Smooth muscle cell of the brain vasculature (primary cell): Measurements from ENCODE around the gene GALNT6.

Experiments
- DNase-seq: peaks from one replicate; pipeline ENCODE4 v3.0.0-alpha.2; 2012; ENCODE audit warnings: low read depth, low spot score

GALNT6 gene, protein sequence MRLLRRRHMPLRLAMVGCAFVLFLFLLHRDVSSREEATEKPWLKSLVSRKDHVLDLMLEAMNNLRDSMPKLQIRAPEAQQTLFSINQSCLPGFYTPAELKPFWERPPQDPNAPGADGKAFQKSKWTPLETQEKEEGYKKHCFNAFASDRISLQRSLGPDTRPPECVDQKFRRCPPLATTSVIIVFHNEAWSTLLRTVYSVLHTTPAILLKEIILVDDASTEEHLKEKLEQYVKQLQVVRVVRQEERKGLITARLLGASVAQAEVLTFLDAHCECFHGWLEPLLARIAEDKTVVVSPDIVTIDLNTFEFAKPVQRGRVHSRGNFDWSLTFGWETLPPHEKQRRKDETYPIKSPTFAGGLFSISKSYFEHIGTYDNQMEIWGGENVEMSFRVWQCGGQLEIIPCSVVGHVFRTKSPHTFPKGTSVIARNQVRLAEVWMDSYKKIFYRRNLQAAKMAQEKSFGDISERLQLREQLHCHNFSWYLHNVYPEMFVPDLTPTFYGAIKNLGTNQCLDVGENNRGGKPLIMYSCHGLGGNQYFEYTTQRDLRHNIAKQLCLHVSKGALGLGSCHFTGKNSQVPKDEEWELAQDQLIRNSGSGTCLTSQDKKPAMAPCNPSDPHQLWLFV

GRCh38 chr12:51391283-51392123 is at the start of gene GALNT6:
TSS of gene GALNT6 (minus strand) at chr12:51391406. CDS start at chr12:51379781, 11,625 bp downstream.
- no peak for DNase-seq

DNA sequence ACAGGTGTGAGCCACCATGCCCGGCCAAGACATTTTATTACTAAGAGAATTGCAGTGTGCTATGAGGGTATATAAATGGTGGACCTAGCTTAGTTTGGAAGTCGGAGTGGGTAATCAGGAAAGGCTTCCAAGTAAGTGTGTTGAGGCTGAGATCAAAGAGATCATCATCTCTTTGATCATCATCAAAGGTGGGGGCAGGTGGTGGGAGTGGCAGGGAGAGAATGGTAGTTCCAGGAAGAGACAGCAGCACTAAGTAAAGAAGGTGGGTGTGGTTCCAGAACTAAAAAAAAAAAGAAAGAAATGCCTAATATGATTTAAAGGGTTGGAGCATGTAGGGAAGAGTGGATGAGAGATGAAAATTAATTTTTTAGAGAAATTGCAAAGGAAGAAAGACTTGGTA is 48.1 kb upstream of the GALNT6 start:
- DNase-seq = no peak

- DNase-seq = no peak
These were observed 46.2 kb upstream of the GALNT6 start for GRCh38 chr12:51437431-51437830.

- no peak for DNase-seq
These were observed 43.1 kb upstream of the GALNT6 start for GRCh38 chr12:51434305-51434704.

DNA sequence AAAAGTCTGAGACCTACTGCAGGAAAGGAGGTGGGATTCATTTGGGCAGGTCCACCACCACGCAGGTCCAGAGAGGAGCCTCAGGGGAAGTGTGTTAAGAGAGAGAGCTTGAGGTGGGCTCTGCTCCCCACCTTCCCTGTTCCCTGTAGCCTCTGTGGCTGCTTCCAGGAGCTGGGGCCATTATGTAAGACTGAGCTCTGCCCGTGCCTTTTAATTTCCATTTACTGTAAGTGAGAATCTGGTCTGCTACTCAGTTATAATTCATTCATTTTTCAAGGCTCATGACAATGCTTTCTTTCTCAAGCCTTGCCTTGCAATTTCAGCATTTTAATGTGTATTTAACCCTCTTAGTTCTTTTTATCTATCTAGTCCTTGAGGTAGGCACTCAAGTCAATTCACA is 41.7 kb upstream of the GALNT6 start:
- no peak for DNase-seq

DNA sequence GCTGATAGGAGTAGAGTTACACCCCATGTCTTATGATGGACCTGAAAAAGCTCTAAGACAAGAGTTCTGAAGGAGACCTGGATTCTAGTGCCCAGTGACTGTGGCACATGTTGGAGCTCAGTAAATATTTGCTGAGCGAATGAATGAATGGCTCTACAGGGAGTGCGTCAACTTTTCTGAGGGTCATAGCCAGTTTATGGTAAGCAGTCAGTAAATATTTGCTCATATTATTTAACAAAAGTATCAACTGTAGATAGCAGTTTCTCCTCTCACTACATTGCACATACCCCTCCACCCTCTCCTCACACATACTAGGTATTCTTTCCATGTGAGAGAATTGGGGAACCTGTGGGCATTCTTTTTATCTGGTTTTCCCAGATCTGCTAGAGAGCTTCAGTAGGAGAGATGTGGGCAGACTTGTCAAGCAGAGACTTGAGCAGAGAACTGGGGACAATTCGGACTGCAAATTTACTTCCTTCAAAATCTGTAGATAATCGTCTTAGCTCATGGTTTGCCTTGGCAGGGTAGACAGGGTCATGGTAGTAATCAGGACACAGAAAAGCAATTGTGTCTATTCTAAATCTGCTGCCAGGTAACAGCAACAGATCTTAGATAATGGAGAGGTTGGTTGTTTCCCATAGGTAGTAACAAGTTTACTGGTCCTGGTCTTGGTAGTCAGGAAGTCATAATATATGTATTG is 39.1 kb upstream of the GALNT6 start:
- DNase-seq = no peak

- no peak for DNase-seq
These were observed 38.5 kb upstream of the GALNT6 start for GRCh38 chr12:51429700-51430099.

- DNase-seq = no peak
These were observed 37.0 kb upstream of the GALNT6 start for GRCh38 chr12:51428256-51428655.

DNA sequence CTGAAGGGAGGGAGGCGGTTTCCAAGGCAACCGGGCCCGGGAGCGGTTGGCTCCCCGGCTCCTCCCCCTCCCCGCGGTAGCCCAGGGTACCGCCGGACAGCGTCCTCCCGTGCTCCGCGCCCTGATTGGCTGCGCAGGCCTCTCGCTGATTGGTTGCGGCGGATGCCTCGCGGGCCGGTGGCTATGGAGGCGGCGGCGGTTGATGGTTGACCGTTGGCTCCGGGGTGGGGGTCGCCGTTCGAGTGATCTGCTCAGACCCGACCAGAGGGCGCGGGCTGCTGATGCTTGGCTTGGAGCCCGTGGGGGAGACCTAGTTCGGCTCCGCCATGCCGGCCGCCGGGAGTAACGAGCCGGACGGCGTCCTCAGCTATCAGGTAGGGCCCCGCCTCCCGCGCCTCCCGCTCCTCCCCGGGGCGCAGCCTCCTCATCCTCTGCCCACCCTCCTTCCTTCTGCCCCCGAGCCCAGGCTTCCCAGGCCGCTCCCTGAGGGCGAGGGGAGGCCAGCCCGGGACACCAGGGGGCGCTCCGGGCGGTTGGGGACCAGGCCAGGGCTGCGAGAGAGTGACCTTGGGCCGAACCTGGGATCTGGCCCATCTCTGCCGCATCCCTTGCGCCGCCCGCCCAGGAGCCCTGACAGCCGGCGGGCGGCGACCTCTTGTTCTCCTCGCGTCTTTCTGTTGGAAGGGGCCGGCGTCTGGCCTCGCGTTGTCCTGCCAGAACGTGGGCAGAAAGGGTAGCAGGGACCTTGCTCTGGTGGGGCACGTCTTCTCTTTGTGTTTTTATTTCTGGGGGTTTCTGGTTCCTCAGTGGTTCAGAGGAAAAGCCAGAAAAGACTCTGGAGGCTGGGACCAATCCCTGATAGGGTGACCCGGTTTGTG is 33.7 kb upstream of the GALNT6 start, which contains the start of gene SLC4A8:
Gene SLC4A8 (plus strand): TSS at position 170 of the 878 bp plus-strand sequence. CDS start 157 bp downstream, at position 327.
- DNase-seq = peak; percentile 31

DNA sequence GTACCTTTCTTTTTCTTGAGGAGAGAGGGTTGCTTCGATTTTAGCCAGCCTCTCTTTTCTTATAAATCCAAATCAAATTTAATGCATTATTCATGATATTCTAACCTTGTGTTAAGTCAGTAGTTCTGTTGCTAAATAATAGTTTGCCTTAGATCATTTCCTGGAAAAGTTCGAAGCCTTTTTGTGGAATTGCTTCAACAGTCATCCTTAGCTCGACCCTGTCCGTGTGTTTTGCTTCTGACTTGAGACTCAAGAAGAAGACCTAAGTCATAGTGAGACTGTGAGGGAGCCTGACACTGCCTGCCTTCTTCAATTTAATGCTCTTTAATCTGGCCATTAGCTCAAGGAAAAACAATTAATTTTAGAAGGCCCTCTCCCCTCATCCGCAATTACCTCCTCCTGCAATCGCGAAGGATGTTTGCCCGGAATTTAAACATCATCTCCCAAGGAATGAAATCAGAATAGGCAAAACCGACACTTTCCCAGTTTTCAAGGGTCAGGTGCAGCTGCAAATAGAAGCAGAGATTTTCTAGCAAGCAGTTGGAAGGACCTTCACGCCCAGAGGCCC is 33.0 kb upstream of the GALNT6 start:
- DNase-seq = no peak

- DNase-seq = peak; percentile 24
These were observed 30.2 kb upstream of the GALNT6 start for GRCh38 chr12:51421266-51421884.

- no peak for DNase-seq
These were observed 28.4 kb upstream of the GALNT6 start for GRCh38 chr12:51419425-51420193.

DNA sequence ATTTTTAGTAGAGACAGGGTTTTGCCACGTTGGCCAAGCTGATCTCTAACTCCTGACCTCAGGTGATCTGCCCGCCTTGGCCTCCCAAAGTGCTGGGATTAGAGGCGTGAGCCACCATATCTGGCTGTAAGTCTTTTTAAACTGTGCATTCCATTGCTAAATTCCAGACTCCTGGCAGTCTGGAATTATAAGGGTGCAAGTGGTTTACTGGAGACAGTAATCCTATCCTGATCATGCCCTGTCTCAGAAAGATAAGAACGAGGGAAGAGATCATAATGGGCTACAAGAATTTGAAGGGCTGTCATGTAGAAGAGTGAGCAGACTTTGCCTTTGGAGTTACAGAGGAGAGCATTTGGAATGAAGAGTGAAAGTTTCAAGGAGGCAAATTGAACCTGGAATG is 26.6 kb upstream of the GALNT6 start:
- DNase-seq = no peak

GRCh38 chr12:51415931-51416330 is 24.7 kb upstream of the GALNT6 start:
- no peak for DNase-seq

DNA sequence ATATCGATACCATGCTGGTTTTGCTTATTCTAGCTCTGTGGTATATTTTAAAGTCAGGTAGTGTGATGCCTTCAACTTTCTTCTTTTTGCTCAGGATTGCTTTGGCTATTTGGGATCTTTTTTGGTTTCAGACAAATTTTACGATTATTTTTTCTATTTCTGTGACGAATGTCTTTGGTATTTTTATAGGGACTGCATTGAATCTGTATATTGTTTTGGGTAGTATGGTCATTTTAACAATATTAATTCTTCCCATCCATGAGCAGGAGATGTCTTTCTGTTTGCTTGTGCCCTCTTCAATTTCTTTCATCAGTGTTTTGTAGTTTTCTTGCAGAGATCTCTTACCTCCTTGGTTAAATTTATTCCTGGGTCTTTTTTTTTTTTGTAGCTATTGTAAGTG is 22.6 kb upstream of the GALNT6 start:
- no peak for DNase-seq

DNA sequence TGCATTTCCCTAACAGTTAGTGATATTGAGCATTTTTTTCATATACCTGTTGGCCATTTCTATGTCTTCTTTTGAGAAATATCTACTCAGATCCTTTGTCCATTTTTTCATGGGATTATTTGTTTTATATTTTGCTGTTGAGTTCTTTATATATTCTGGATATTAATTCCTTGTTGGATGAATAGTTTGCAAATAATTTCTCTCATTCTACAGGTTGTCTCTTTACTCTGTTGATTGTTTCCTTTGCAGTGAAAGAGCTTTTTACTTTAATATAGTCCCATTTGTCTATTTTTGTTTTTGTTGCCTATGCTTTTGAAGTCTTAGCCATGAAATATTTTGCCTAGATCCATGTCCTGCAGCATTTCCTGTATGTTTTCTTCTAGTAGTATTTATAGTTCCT is 21.9 kb upstream of the GALNT6 start:
- no peak for DNase-seq

DNA sequence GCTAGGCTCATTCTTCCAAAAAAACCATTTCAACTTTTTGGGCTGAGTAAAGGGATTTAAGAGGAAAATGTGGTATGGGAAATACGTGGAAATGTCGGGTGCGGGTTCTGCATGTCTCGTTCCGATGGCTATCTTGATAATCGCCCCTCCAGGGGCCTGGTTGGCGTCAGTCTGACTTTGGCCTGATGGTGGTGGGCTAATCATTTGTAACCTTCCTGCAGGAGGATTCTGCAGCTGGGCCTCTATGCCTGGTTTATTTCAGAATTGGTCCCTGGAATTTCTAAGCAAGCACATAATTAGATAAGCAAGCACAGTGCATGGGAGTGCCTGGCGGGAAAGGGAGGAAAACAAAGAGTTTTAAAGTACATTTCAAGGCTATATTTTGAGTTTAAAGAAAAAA is 18.6 kb upstream of the GALNT6 start:
- no peak for DNase-seq

DNA sequence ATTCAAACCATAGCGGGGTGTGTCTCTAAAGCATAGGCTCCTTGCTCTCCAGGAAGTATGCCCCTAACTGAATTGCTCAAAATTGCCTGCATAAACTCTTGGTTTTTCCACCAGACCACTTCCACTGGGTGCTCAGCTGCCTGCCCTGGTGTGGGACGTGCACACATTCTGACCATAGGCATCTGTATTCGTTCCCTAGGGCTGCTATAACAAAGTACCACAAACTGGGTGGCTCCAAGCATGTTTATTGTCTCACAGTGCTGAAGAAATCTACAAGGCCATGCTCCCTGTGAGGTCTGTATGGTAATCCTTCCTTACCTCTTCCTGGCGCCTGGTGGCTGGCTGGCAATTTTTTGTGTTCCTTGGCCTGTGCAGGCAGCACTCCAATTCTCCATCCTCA is 16.4 kb upstream of the GALNT6 start:
- no peak for DNase-seq

GRCh38 chr12:51406859-51407258 is 15.7 kb upstream of the GALNT6 start:
- DNase-seq = no peak
